ENCODE data around the gene EXD3. TPM values are rescaled to one million over a fixed set of nuclear protein-coding genes. Genes with fewer than 3 reads are reported as not detected.

The EXD3 gene
- total and polyA plus RNA-seq, 2 donors (not counting 1 experiment from before 2014, with no cell fraction given), result 2.6 to 13.0 TPM

DNA sequence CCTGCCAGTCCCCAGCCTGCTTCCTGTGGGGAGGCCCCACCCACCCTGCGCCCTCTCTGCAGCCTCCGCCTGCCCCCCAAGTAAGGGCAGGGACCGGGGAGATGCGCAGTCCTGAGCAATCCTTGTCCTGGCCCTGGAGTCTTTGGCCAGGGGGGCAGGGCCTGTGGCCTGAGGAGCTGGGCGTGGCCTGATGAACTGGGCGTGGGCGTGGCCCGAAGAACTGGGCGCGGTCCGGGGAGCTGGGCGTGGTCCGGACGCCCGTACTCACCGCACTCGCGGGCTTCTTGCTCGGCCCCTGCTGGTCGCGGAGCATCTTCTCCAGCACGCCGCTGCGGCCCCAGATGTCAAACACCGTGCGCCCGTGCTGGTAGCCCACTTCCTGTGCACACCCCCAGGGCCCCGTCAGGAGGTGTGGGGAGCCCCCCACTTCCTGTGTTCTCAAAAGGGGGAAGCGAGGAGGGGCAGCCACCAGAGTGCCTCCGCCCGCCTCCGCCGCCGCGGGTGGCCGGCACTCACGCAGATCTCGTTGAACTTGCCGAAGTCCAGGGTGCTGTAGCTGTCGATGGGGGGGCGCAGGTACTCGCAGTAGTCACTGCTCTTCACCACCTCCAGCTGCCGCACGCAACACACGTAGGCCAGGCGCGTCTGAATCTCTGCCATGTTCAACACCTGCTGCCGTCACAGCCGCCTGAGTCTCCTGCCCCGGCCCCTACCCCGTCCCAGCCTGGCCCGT, 38.9 kb upstream of the EXD3 start:
- DNase-seq (ENCODE audit: low read depth in 2 of 2), result peak in 1 of 2 donors; percentile 37
- peaks cover 3% of the 10 kb centered on the region for H3K79me2 ChIP-seq (ENCODE audit: control insufficient read depth, insufficient read depth, low read length)
- peaks cover 3% of the 10 kb centered on the region for H3K4me1 ChIP-seq (ENCODE audit: control insufficient read depth, extremely low read depth, insufficient read depth, low read length)
- no peak overlapping the region for H3K4me3 ChIP-seq (replicated peaks in 1 of 4; ENCODE audit: control extremely low read depth in 1 of 4, insufficient read depth in 1 of 4, low read depth in 3 of 4, low read length in 4 of 4)
- no peak overlapping the region for H2AFZ ChIP-seq (ENCODE audit: low read length)
- H3K9ac ChIP-seq (ENCODE audit: insufficient read depth, low read length), result no peak overlapping the region
- no peaks in the 10 kb centered on the region for H4K20me1 ChIP-seq (ENCODE audit: control insufficient read depth, extremely low read depth, insufficient read depth, low read length)
- no peak overlapping the region for H3K4me2 ChIP-seq (ENCODE audit: extremely low read depth, insufficient read depth, low read length)
- no peak overlapping the region for H3K27ac ChIP-seq (ENCODE audit: insufficient read depth, low read length)
- H3K27me3 ChIP-seq (ENCODE audit: control insufficient read depth, insufficient read depth, low read length), result no peaks in the 10 kb centered on the region
- H3K9me3 ChIP-seq (ENCODE audit: control insufficient read depth, insufficient read depth, low read depth, low read length), result no peaks in the 10 kb centered on the region
- TF ChIP-seq EZH2 (IDR thresholded peaks at IDR 0.05; ENCODE audit: low read length, missing control alignments), result no peak
- H3K36me3 ChIP-seq (ENCODE audit: control insufficient read depth, insufficient read depth, low read length), result peaks cover 5% of the 10 kb centered on the region

GRCh38 chr9:137461316-137461662, 38.3 kb upstream of the EXD3 start:
- H3K36me3 ChIP-seq (ENCODE audit: control insufficient read depth, insufficient read depth, low read length), result peaks cover 5% of the 10 kb centered on the region
- no peak overlapping the region for H2AFZ ChIP-seq (ENCODE audit: low read length)
- H3K4me3 ChIP-seq (replicated peaks in 1 of 4; ENCODE audit: control extremely low read depth in 1 of 4, insufficient read depth in 1 of 4, low read depth in 3 of 4, low read length in 4 of 4), result no peak overlapping the region
- peaks cover 3% of the 10 kb centered on the region for H3K79me2 ChIP-seq (ENCODE audit: control insufficient read depth, insufficient read depth, low read length)
- H3K4me2 ChIP-seq (ENCODE audit: extremely low read depth, insufficient read depth, low read length), result no peak overlapping the region
- H3K9me3 ChIP-seq (ENCODE audit: control insufficient read depth, insufficient read depth, low read depth, low read length), result no peaks in the 10 kb centered on the region
- H3K4me1 ChIP-seq (ENCODE audit: control insufficient read depth, extremely low read depth, insufficient read depth, low read length), result peaks cover 3% of the 10 kb centered on the region
- no peak overlapping the region for H3K9ac ChIP-seq (ENCODE audit: insufficient read depth, low read length)
- no peaks in the 10 kb centered on the region for H4K20me1 ChIP-seq (ENCODE audit: control insufficient read depth, extremely low read depth, insufficient read depth, low read length)
- no peak overlapping the region for H3K27ac ChIP-seq (ENCODE audit: insufficient read depth, low read length)
- DNase-seq (ENCODE audit: low read depth in 2 of 2), result no peak
- TF ChIP-seq, protein P1, sequence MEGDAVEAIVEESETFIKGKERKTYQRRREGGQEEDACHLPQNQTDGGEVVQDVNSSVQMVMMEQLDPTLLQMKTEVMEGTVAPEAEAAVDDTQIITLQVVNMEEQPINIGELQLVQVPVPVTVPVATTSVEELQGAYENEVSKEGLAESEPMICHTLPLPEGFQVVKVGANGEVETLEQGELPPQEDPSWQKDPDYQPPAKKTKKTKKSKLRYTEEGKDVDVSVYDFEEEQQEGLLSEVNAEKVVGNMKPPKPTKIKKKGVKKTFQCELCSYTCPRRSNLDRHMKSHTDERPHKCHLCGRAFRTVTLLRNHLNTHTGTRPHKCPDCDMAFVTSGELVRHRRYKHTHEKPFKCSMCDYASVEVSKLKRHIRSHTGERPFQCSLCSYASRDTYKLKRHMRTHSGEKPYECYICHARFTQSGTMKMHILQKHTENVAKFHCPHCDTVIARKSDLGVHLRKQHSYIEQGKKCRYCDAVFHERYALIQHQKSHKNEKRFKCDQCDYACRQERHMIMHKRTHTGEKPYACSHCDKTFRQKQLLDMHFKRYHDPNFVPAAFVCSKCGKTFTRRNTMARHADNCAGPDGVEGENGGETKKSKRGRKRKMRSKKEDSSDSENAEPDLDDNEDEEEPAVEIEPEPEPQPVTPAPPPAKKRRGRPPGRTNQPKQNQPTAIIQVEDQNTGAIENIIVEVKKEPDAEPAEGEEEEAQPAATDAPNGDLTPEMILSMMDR (conservative IDR thresholded peaks at IDR 0.05 in 1 of 2, IDR thresholded peaks at IDR 0.05 in 1 of 2; ENCODE audit: low read depth in 1 of 2, low read length in 2 of 2), result no peak
- TF ChIP-seq EZH2 (IDR thresholded peaks at IDR 0.05; ENCODE audit: low read length, missing control alignments), result no peak
- no peaks in the 10 kb centered on the region for H3K27me3 ChIP-seq (ENCODE audit: control insufficient read depth, insufficient read depth, low read length)

DNA sequence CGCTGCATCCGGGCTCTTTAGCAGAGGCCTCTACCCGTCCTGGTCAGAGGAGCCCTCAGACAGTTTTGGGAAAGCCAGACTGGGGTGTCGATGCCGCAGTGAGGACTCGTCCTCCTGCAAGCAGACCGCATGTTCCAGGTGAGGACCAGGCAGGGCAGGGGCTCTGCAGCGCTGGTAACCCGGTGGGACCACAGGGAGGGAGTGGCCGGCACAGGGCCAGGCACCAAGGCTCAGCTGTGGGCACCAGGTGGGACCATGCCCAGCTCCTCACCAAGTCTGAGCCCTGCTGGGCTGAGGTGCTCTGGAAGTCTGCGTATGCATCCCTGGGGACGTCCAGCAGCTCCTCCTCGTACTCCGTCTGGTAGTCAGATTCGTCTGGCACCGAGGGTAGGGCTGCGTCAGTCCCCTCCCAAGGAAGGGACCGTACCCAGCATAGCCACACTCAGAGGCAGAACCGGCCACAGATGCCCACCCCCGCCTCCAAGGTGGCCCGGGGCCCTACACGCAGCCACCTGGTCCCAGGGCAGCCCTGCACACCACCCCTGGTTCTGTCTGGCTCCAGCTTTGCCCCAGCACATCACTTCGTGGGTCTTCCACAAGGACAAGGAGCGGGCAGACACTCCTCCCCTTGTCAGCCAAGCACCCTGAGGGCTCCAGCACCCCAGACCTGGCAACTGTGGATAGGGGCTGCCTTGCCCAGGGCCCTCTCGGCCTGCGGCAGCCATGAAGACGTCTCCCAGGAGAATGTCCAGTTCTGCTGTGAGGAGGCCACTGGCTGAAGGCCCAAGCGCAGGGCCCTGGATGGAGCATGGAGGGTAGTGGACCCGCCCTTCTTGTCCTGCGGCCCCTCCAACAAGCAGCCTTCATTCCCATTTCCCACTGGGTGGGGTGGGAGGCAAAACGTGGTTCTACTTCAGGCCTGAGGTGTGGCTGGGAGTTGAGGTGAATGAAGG, 37.7 kb upstream of the EXD3 start:
- DNase-seq (ENCODE audit: low read depth in 2 of 2), result no peak
- no peaks in the 10 kb centered on the region for H3K9me3 ChIP-seq (ENCODE audit: control insufficient read depth, insufficient read depth, low read depth, low read length)
- peaks cover 3% of the 10 kb centered on the region for H3K79me2 ChIP-seq (ENCODE audit: control insufficient read depth, insufficient read depth, low read length)
- H3K4me2 ChIP-seq (ENCODE audit: extremely low read depth, insufficient read depth, low read length), result no peak overlapping the region
- no peaks in the 10 kb centered on the region for H3K27me3 ChIP-seq (ENCODE audit: control insufficient read depth, insufficient read depth, low read length)
- H3K4me1 ChIP-seq (ENCODE audit: control insufficient read depth, extremely low read depth, insufficient read depth, low read length), result peaks cover 3% of the 10 kb centered on the region
- no peak overlapping the region for H3K27ac ChIP-seq (ENCODE audit: insufficient read depth, low read length)
- TF ChIP-seq, protein P1 (conservative IDR thresholded peaks at IDR 0.05 in 1 of 2, IDR thresholded peaks at IDR 0.05 in 1 of 2; ENCODE audit: low read depth in 1 of 2, low read length in 2 of 2), result no peak
- no peak for TF ChIP-seq EZH2 (IDR thresholded peaks at IDR 0.05; ENCODE audit: low read length, missing control alignments)
- no peaks in the 10 kb centered on the region for H4K20me1 ChIP-seq (ENCODE audit: control insufficient read depth, extremely low read depth, insufficient read depth, low read length)
- H3K9ac ChIP-seq (ENCODE audit: insufficient read depth, low read length), result no peak overlapping the region
- H3K36me3 ChIP-seq (ENCODE audit: control insufficient read depth, insufficient read depth, low read length), result peaks cover 5% of the 10 kb centered on the region
- no peak overlapping the region for H2AFZ ChIP-seq (ENCODE audit: low read length)
- no peak overlapping the region for H3K4me3 ChIP-seq (replicated peaks in 1 of 4; ENCODE audit: control extremely low read depth in 1 of 4, insufficient read depth in 1 of 4, low read depth in 3 of 4, low read length in 4 of 4)
